ENCODE data around the gene ZMAT3.

Gene ZMAT3

GRCh38 chr3:179073816-179074215 is 2.2 kb upstream of the ZMAT3 start:
- no peak overlapping the region for H3K4me3 ChIP-seq (ENCODE audit: low read depth, low read length)
- H3K4me1 ChIP-seq (ENCODE audit: control insufficient read depth, insufficient read depth, low read length): peaks cover 3% of the 10 kb centered on the region; the same call in 1 of the 2 replicates
- no peak overlapping the region for H3K27ac ChIP-seq (ENCODE audit: extremely low read depth, low read depth, low read length)
- TF ChIP-seq ZEB2 (tag by site-specific recombination; IDR thresholded peaks at IDR 0.05) (no peak), TCF7L2 (IDR thresholded peaks at IDR 0.05; ENCODE audit: borderline replicate concordance, low read depth, low read length) (no peak), ZNF626 (tag by site-specific recombination; IDR thresholded peaks at IDR 0.05) (no peak), EGR2 (tag by site-specific recombination; IDR thresholded peaks at IDR 0.05; ENCODE audit: low read depth) (no peak), ZNF292 (tag by site-specific recombination; IDR thresholded peaks at IDR 0.05; ENCODE audit: borderline replicate concordance, low read depth) (no peak), ZNF133 (tag by site-specific recombination; IDR thresholded peaks at IDR 0.05) (no peak)
- no peaks in the 10 kb centered on the region for H3K9me3 ChIP-seq (ENCODE audit: control insufficient read depth, insufficient read depth, low read depth, low read length)
- H3K36me3 ChIP-seq (ENCODE audit: control insufficient read depth in 2 of 2, insufficient read depth in 1 of 2, low read length in 2 of 2): no peaks in the 10 kb centered on the region
- ChIA-PET CTCF (interaction anchor here (0.8 kb wide), 2 partner anchors 246 to 1658 kb away, joined by 3 to 5 read pairs; no protein-coding TSS in a partner anchor), POLR2A (interaction anchor here (0.7 kb wide), 2 partner anchors 9 to 248 kb away, joined by 3 read pairs; no protein-coding TSS in a partner anchor)

GRCh38 chr3:179072100-179072438 is 460 bp upstream of the ZMAT3 start:
- peaks cover 0 to 5% of the 10 kb centered on the region in 2 experiments; a peak in 1 of 3 replicates for H3K36me3 ChIP-seq (ENCODE audit: control insufficient read depth in 2 of 2, insufficient read depth in 1 of 2, low read length in 2 of 2)
- CTCF ChIA-PET: interaction anchor here (0.8 to 1.7 kb wide), 2 partner anchors 11 to 127 kb away, joined by 3 to 5 read pairs; no protein-coding TSS in a partner anchor
- H3K9me3 ChIP-seq (ENCODE audit: control insufficient read depth, insufficient read depth, low read depth, low read length): no peaks in the 10 kb centered on the region
- peak overlapping the region; percentile 48; the same call in 1 of the 2 replicates for H3K27ac ChIP-seq (ENCODE audit: extremely low read depth, low read depth, low read length)
- POLR2A ChIA-PET: interaction anchor here (0.6 to 1.2 kb wide), 4 partner anchors 11 to 240 kb away, joined by 3 to 5 read pairs (median 4); no protein-coding TSS in a partner anchor
- H3K4me1 ChIP-seq (ENCODE audit: control insufficient read depth, insufficient read depth, low read length): peaks cover 3% of the 10 kb centered on the region; the same call in 1 of the 2 replicates
- H3K4me3 ChIP-seq (ENCODE audit: low read depth, low read length): peak overlapping the region; percentile 89
- no peak for TF ChIP-seq OSR2 (tag by site-specific recombination; IDR thresholded peaks at IDR 0.05)
- no peak for TF ChIP-seq KLF17 (tag by site-specific recombination; IDR thresholded peaks at IDR 0.05)
- TF ChIP-seq ZNF341 (tag by site-specific recombination; IDR thresholded peaks at IDR 0.05; ENCODE audit: low read depth): 0 out of 2 replicates have a peak, but pooled peaks have one; percentile 14
- peak; percentile 31; the same call in 1 of the 2 replicates for TF ChIP-seq ZNF366 (tag by site-specific recombination; conservative IDR thresholded peaks at IDR 0.05)
- no peak for TF ChIP-seq ZNF311 (tag by site-specific recombination; IDR thresholded peaks at IDR 0.05; ENCODE audit: borderline replicate concordance)
- TF ChIP-seq ZBTB7A (tag by site-specific recombination; IDR thresholded peaks at IDR 0.05; ENCODE audit: low read depth): no peak
- no peak for TF ChIP-seq ZNF214 (tag by site-specific recombination; IDR thresholded peaks at IDR 0.05; ENCODE audit: borderline replicate concordance)
- no peak for TF ChIP-seq ZNF692 (tag by site-specific recombination; IDR thresholded peaks at IDR 0.05)
- no peak for TF ChIP-seq SCRT1 (tag by site-specific recombination; IDR thresholded peaks at IDR 0.05; ENCODE audit: borderline replicate concordance)
- no peak for TF ChIP-seq FEZF1 (tag by site-specific recombination; IDR thresholded peaks at IDR 0.05)
- TF ChIP-seq ZNF239 (tag by site-specific recombination; IDR thresholded peaks at IDR 0.05): no peak
- TF ChIP-seq ZNF639 (tag by site-specific recombination; IDR thresholded peaks at IDR 0.05): no peak
- TF ChIP-seq ZNF426 (tag by site-specific recombination; IDR thresholded peaks at IDR 0.05): no peak
- no peak for TF ChIP-seq ZNF169 (tag by site-specific recombination; IDR thresholded peaks at IDR 0.05)
- no peak for TF ChIP-seq ZNF768 (tag by site-specific recombination; IDR thresholded peaks at IDR 0.05)
- TF ChIP-seq ZBTB49 (tag by site-specific recombination; IDR thresholded peaks at IDR 0.05; ENCODE audit: low read depth): no peak
- TF ChIP-seq ZNF155 (tag by site-specific recombination; IDR thresholded peaks at IDR 0.05): no peak
- no peak for TF ChIP-seq ZNF19 (tag by site-specific recombination; IDR thresholded peaks at IDR 0.05; ENCODE audit: low read depth)
- peak; percentile 23; the same call in 1 of the 2 replicates for TF ChIP-seq ZNF398 (tag by site-specific recombination; IDR thresholded peaks at IDR 0.05)
- no peak for TF ChIP-seq ZNF202 (tag by site-specific recombination; IDR thresholded peaks at IDR 0.05; ENCODE audit: borderline replicate concordance)
- no peak for TF ChIP-seq GFI1B (tag by site-specific recombination; IDR thresholded peaks at IDR 0.05)
- peak; percentile 72 for TF ChIP-seq ZFHX2 (tag by site-specific recombination; conservative IDR thresholded peaks at IDR 0.05)

Data from HEK293 (cell line).